ENCODE measurements around the gene SLC5A10. TPM values are rescaled to one million over a fixed set of nuclear protein-coding genes. Genes with fewer than 3 reads are reported as not detected.

SLC5A10 gene
- total RNA-seq, 1 donor from 2014 or later: 0.14 TPM

GRCh38 chr17:18966831-18967624 is 15.1 kb downstream of the SLC5A10 start:
- Histone ChIP-seq H3K9me3 (ENCODE audit: insufficient read depth, low read depth, low read length) (no peaks in the 10 kb centered on the region), H4K20me1 (ENCODE audit: insufficient read depth, low read length) (no peaks in the 10 kb centered on the region), H3K27ac (ENCODE audit: low read depth, low read length) (no peak overlapping the region), H3K9ac (ENCODE audit: low read length) (no peak overlapping the region), H2AFZ (ENCODE audit: low read depth, low read length) (no peak overlapping the region), H3K4me2 (ENCODE audit: low read length) (no peak overlapping the region), H3K4me1 (ENCODE audit: insufficient read depth, low read length) (peaks cover 20% of the 10 kb centered on the region), H3K4me3 (ENCODE audit: insufficient read depth, low read depth, low read length) (no peak overlapping the region), H3K27me3 (ENCODE audit: insufficient read depth, low read length) (no peaks in the 10 kb centered on the region), H3K36me3 (ENCODE audit: insufficient read depth, low read length) (peaks cover 3% of the 10 kb centered on the region), H3K79me2 (ENCODE audit: insufficient read depth, low read length) (peaks cover 2% of the 10 kb centered on the region)
- TF ChIP-seq CTCF (IDR thresholded peaks at IDR 0.05; ENCODE audit: insufficient read depth, low read depth, low read length): no peak
- Mint-ChIP-seq H3K36me3 (ENCODE audit: low read depth, unreplicated experiment) (no peaks in the 10 kb centered on the region), H3K4me1 (ENCODE audit: low read depth, unreplicated experiment) (peaks cover 14% of the 10 kb centered on the region), H3K4me3 (ENCODE audit: unreplicated experiment) (no peak overlapping the region), H3K9me3 (ENCODE audit: unreplicated experiment) (no peaks in the 10 kb centered on the region), H3K27ac (ENCODE audit: unreplicated experiment) (no peak overlapping the region), H3K27me3 (ENCODE audit: low read depth, unreplicated experiment) (no peaks in the 10 kb centered on the region)
- DNase-seq (ENCODE audit: low read depth) (no peak), FAIRE-seq (no peak)

GRCh38 chr17:18967916-18968315 is 16.0 kb downstream of the SLC5A10 start:
- Mint-ChIP-seq H3K27ac (ENCODE audit: unreplicated experiment) (no peak overlapping the region), H3K4me3 (ENCODE audit: unreplicated experiment) (no peak overlapping the region)
- no peak for FAIRE-seq

More at GRCh38 chr17:18967916-18968315, 16.0 kb downstream of the SLC5A10 start:
- no peak for DNase-seq (ENCODE audit: low read depth)
- Histone ChIP-seq H3K4me2 (ENCODE audit: low read length) (no peak overlapping the region), H3K79me2 (ENCODE audit: insufficient read depth, low read length) (peaks cover 4% of the 10 kb centered on the region), H3K4me1 (ENCODE audit: insufficient read depth, low read length) (peaks cover 12% of the 10 kb centered on the region), H4K20me1 (ENCODE audit: insufficient read depth, low read length) (peaks cover 2% of the 10 kb centered on the region), H2AFZ (ENCODE audit: low read depth, low read length) (no peak overlapping the region), H3K9ac (ENCODE audit: low read length) (no peak overlapping the region), H3K36me3 (ENCODE audit: insufficient read depth, low read length) (peaks cover 3% of the 10 kb centered on the region), H3K4me3 (ENCODE audit: insufficient read depth, low read depth, low read length) (no peak overlapping the region), H3K9me3 (ENCODE audit: insufficient read depth, low read depth, low read length) (no peaks in the 10 kb centered on the region), H3K27me3 (ENCODE audit: insufficient read depth, low read length) (no peaks in the 10 kb centered on the region), H3K27ac (ENCODE audit: low read depth, low read length) (no peak overlapping the region)
- H3K4me1 Mint-ChIP-seq (ENCODE audit: low read depth, unreplicated experiment): peaks cover 5% of the 10 kb centered on the region
- H3K9me3 Mint-ChIP-seq (ENCODE audit: unreplicated experiment): no peaks in the 10 kb centered on the region
- TF ChIP-seq EZH2 (IDR thresholded peaks at IDR 0.05; ENCODE audit: insufficient read depth, low read length): no peak
- no peak for TF ChIP-seq CTCF (IDR thresholded peaks at IDR 0.05; ENCODE audit: insufficient read depth, low read depth, low read length)
- H3K36me3 Mint-ChIP-seq (ENCODE audit: low read depth, unreplicated experiment): no peaks in the 10 kb centered on the region
- no peaks in the 10 kb centered on the region for H3K27me3 Mint-ChIP-seq (ENCODE audit: low read depth, unreplicated experiment)
